Stimulated activated effector memory CD8-positive, alpha-beta T cell treated with anti-CD3 and anti-CD28 coated beads, Interleukin-12 subunit alpha, Interleukin-12 subunit beta, amount 100 ng/mL, for 72 hours (primary cell): ENCODE measurements around the gene PPP1R9B.
A peak's percentile ranks its signal among the peaks of the same experiment; 100 is the strongest.

Source experiments
- ATAC-seq: fragments of 150-1000 bp; cut with Tn5 transposase; 2 replicates; pipeline ENCODE4 v1.10.0; 2021
- DNase-seq, 2 donors: peaks; one replicate each; pipeline ENCODE4 v3.0.0; 2021 to 2022; ENCODE audit warnings: low spot score in 2 of 2
- H3K27ac Mint-ChIP-seq: one replicate; pipeline ENCODE4 v1.8.0; 2022; ENCODE audit warnings: mild to moderate bottlenecking, mixed read lengths
- H3K36me3 Mint-ChIP-seq: one replicate; pipeline ENCODE4 v1.8.0; 2022; ENCODE audit warnings: mild to moderate bottlenecking, mixed read lengths
- H3K4me1 Mint-ChIP-seq: one replicate; pipeline ENCODE4 v1.8.0; 2022; ENCODE audit warnings: mixed read lengths
- H3K4me3 Mint-ChIP-seq: one replicate; pipeline ENCODE4 v1.8.0; 2022; ENCODE audit warnings: mild to moderate bottlenecking, mixed read lengths
- H3K9me3 Mint-ChIP-seq: one replicate; pipeline ENCODE4 v1.8.0; 2022; ENCODE audit warnings: mixed read lengths

PPP1R9B gene

GRCh38 chr17:50095626-50096037 lies 54.8 kb downstream of the PPP1R9B start:
- Mint-ChIP-seq H3K4me1 (peaks cover 56% of the 10 kb centered on the region), H3K4me3 (peak overlapping the region; percentile 90), H3K27ac (peak overlapping the region; percentile 94), H3K9me3 (no peaks in the 10 kb centered on the region), H3K36me3 (peaks cover 22% of the 10 kb centered on the region)
- no peak for ATAC-seq
- DNase-seq, result no peak

- peak; percentile 94 for ATAC-seq
- Mint-ChIP-seq H3K4me3 (peak within 1 kb of the TSS; percentile 90), H3K9me3 (no peaks in the 10 kb centered on the region)
These were observed 55.5 kb downstream of the PPP1R9B start, which contains the start of gene PDK2 for GRCh38 chr17:50094753-50095619. Gene PDK2, plus strand, starts transcription at chr17:50095351. Its CDS starts 85 bp downstream, at chr17:50095436.

GRCh38 chr17:50094243-50094752 lies 56.2 kb downstream of the PPP1R9B start:
- H3K9me3 Mint-ChIP-seq, result no peaks in the 10 kb centered on the region
- H3K4me1 Mint-ChIP-seq, result peaks cover 44% of the 10 kb centered on the region
- DNase-seq (peak; percentile 90 to 98), ATAC-seq (peak; percentile 63)
- peaks cover 22% of the 10 kb centered on the region for H3K36me3 Mint-ChIP-seq
- H3K27ac Mint-ChIP-seq, result peak overlapping the region; percentile 94
- H3K4me3 Mint-ChIP-seq, result peak overlapping the region; percentile 90

More at GRCh38 chr17:50094753-50095619, 55.5 kb downstream of the PPP1R9B start, which contains the start of gene PDK2:
- peak; percentile 90 to 96 for DNase-seq
- Mint-ChIP-seq H3K27ac (peak within 1 kb of the TSS; percentile 94), H3K4me1 (peaks cover 50% of the 10 kb centered on the region), H3K36me3 (peaks cover 22% of the 10 kb centered on the region)

GRCh38 chr17:50093807-50094206 lies 56.7 kb downstream of the PPP1R9B start:
- Mint-ChIP-seq H3K9me3 (no peaks in the 10 kb centered on the region), H3K27ac (peak overlapping the region; percentile 94), H3K36me3 (peaks cover 21% of the 10 kb centered on the region), H3K4me1 (peaks cover 42% of the 10 kb centered on the region), H3K4me3 (peak overlapping the region; percentile 90)
- ATAC-seq, result no peak
- no peak for DNase-seq

- DNase-seq (no peak), ATAC-seq (no peak)
- peaks cover 15% of the 10 kb centered on the region for H3K36me3 Mint-ChIP-seq
- H3K9me3 Mint-ChIP-seq, result no peaks in the 10 kb centered on the region
- no peak overlapping the region for H3K4me3 Mint-ChIP-seq
- H3K4me1 Mint-ChIP-seq, result peaks cover 38% of the 10 kb centered on the region
- peak overlapping the region; percentile 24 for H3K27ac Mint-ChIP-seq
These were observed 57.2 kb downstream of the PPP1R9B start for GRCh38 chr17:50093246-50093645.

GRCh38 chr17:50091918-50092285 lies 58.6 kb downstream of the PPP1R9B start:
- Mint-ChIP-seq H3K36me3 (peaks cover 14% of the 10 kb centered on the region), H3K9me3 (no peaks in the 10 kb centered on the region), H3K4me1 (peaks cover 34% of the 10 kb centered on the region), H3K27ac (no peak overlapping the region), H3K4me3 (no peak overlapping the region)
- ATAC-seq, result no peak
- DNase-seq, result no peak

GRCh38 chr17:50090971-50091917 lies 59.2 kb downstream of the PPP1R9B start:
- H3K4me1 Mint-ChIP-seq, result peaks cover 27% of the 10 kb centered on the region
- no peak overlapping the region for H3K4me3 Mint-ChIP-seq
- H3K36me3 Mint-ChIP-seq, result peaks cover 20% of the 10 kb centered on the region
- DNase-seq, result no peak
- no peak for ATAC-seq
- H3K27ac Mint-ChIP-seq, result no peak overlapping the region
- no peaks in the 10 kb centered on the region for H3K9me3 Mint-ChIP-seq

GRCh38 chr17:50090071-50090470 lies 60.4 kb downstream of the PPP1R9B start:
- Mint-ChIP-seq H3K4me1 (peaks cover 16% of the 10 kb centered on the region), H3K27ac (no peak overlapping the region), H3K9me3 (no peaks in the 10 kb centered on the region), H3K4me3 (no peak overlapping the region), H3K36me3 (peaks cover 16% of the 10 kb centered on the region)
- ATAC-seq (no peak), DNase-seq (no peak)

GRCh38 chr17:50088952-50089825 lies 61.3 kb downstream of the PPP1R9B start:
- Mint-ChIP-seq H3K9me3 (no peaks in the 10 kb centered on the region), H3K27ac (no peak overlapping the region), H3K36me3 (peaks cover 7% of the 10 kb centered on the region), H3K4me3 (no peak overlapping the region), H3K4me1 (peaks cover 7% of the 10 kb centered on the region)
- DNase-seq (no peak), ATAC-seq (no peak)

- ATAC-seq, result no peak
These were observed 62.5 kb downstream of the PPP1R9B start for GRCh38 chr17:50087912-50088405.

GRCh38 chr17:50087246-50087911 lies 63.1 kb downstream of the PPP1R9B start:
- H3K4me3 Mint-ChIP-seq, result no peak overlapping the region
- peak; percentile 89 for ATAC-seq
- no peaks in the 10 kb centered on the region for H3K9me3 Mint-ChIP-seq
- DNase-seq, result peak; percentile 85 to 93
- H3K36me3 Mint-ChIP-seq, result peaks cover 6% of the 10 kb centered on the region
- H3K27ac Mint-ChIP-seq, result no peak overlapping the region
- H3K4me1 Mint-ChIP-seq, result no peaks in the 10 kb centered on the region

More at GRCh38 chr17:50087912-50088405, 62.5 kb downstream of the PPP1R9B start:
- no peak overlapping the region for H3K27ac Mint-ChIP-seq
- H3K4me3 Mint-ChIP-seq, result no peak overlapping the region
- H3K9me3 Mint-ChIP-seq, result no peaks in the 10 kb centered on the region
- H3K36me3 Mint-ChIP-seq, result peaks cover 6% of the 10 kb centered on the region
- DNase-seq, result no peak
- H3K4me1 Mint-ChIP-seq, result no peaks in the 10 kb centered on the region
